Gastrocnemius medialis (tissue), 4 donors: ENCODE data around the gene PPCDC. TPM values are rescaled to one million over a fixed set of nuclear protein-coding genes. Genes with fewer than 3 reads are reported as not detected.

ENCODE experiments used
- ATAC-seq, 2 donors: fragments of 150-250 bp; one replicate each; pipeline ENCODE4 v1.9.1; 2016
- DNase-seq, 2 donors: peaks; one replicate each; pipeline ENCODE4 v3.0.0-alpha.2; 2019
- H3K27ac ChIP-seq, 4 donors: fragments of 200-600 bp; sonication (generic); 1 replicate in 1 of 4; 2 replicates in 3 of 4; pipeline ENCODE4 v1.5.1; 2016 to 2018; ENCODE audit warnings: mild to moderate bottlenecking in 2 of 4, moderate library complexity in 1 of 4
- H3K27me3 ChIP-seq, 3 donors: fragments of 200-600 bp; sonication (generic) in 2 of 3; 1 replicate in 1 of 3; 2 replicates in 2 of 3; pipeline versions ENCODE4 v1.5.1 to v1.6.0; 2016 to 2019; ENCODE audit warnings: mild to moderate bottlenecking in 1 of 3, moderate library complexity in 1 of 3
- H3K36me3 ChIP-seq, 2 donors: fragments of 200-600 bp; sonication (generic) in 1 of 2; one replicate each; pipeline ENCODE4 v1.5.1; 2017 to 2018
- H3K4me1 ChIP-seq, 2 donors: fragments of 200-600 bp; sonication (generic) in 1 of 2; one replicate each; pipeline ENCODE4 v1.5.1; 2016 to 2017; ENCODE audit warnings: mild to moderate bottlenecking in 2 of 2
- H3K4me3 ChIP-seq, 4 donors: fragments of 200-600 bp; sonication (generic) in 3 of 4; 1 replicate in 1 of 4; 2 replicates in 3 of 4; pipeline ENCODE4 v1.5.1; 2016 to 2019; ENCODE audit warnings: mild to moderate bottlenecking in 2 of 4
- H3K9me3 ChIP-seq, 3 donors: fragments of 200-600 bp; sonication (generic) in 2 of 3; 1 replicate in 1 of 3; 2 replicates in 2 of 3; pipeline ENCODE4 v1.5.1; 2016 to 2019
- POLR2A ChIP-seq, 2 donors: fragments of 450-650 bp; IDR thresholded peaks; one replicate each; pipeline ENCODE4 v1.6.1; 2017; ENCODE audit warnings: antibody characterized with exemption in 2 of 2, mild to moderate bottlenecking in 2 of 2, moderate library complexity in 2 of 2
- in situ Hi-C, 4 donors: fragments of 200-750 bp; cut with MboI; loops; one replicate each; pipeline versions ENCODE4 v1.15.0 to v1.8.0; 2017; ENCODE audit warnings: low sequenced_read_pairs in 4 of 4
- intact Hi-C: fragments of 100-400 bp; cut with DNase I; formaldehyde crosslinking; loops from one replicate; pipeline ENCODE4 v1.15.1; 2023; ENCODE audit warnings: low total_unique reads
- total RNA-seq, 4 donors: library from RNA; depleted of rRNA; stranded (reverse); fragments of >200 nt; gene quantifications; one replicate each; pipeline versions ENCODE4 v1.1.0 to v1.2.3, GENCODE V29; 2016
- TF ChIP-seq, protein P1 (sequence below), 5 experiments: fragments of 450-650 bp in 3 of 5; fragments of 200-600 bp in 2 of 5; sonication (generic) in 2 of 5; IDR thresholded peaks in 4 of 5; conservative IDR thresholded peaks in 1 of 5; 1 replicate in 4 of 5; 2 replicates in 1 of 5; pipeline ENCODE4 v1.5.1; 2016 to 2019; ENCODE audit warnings: antibody characterized with exemption in 5 of 5, mild to moderate bottlenecking in 3 of 5, moderate library complexity in 3 of 5

The PPCDC gene
- total RNA-seq, 4 donors from 2014 or later, result 5.5 to 20.2 (median 11.9) TPM

DNA sequence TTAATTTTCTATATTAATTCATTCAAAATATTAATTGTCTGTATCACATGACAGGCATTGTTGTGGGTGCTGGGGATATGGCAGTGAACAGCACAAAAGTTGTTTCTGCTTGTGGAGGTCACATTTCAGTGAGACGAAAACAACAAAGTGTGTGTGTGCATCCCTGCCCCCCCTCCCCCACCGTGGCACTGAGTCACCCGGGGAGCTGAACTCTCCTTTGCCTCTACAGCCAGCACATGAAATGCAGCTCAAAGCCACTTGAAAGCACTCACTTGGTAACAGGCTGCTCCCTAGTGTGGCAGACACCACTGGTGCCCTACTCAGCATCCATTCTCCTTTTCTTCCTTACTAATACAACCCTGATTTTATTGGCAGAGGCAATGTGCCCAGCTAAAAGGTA, 44.9 kb upstream of the PPCDC start:
- Histone ChIP-seq H3K4me1 (no peaks in the 10 kb centered on the region), H3K27ac (no peak overlapping the region), H3K4me3 (no peak overlapping the region), H3K9me3 (no peaks in the 10 kb centered on the region), H3K27me3 (peaks cover 0 to 4% (median 0%) of the 10 kb centered on the region in 3 donors), H3K36me3 (no peaks in the 10 kb centered on the region)
- intact Hi-C loops (no loop called here), in situ Hi-C loops (no loop called here)
- ATAC-seq (no peak), DNase-seq (no peak)
- no peak for TF ChIP-seq POLR2A (IDR thresholded peaks at IDR 0.05)
- TF ChIP-seq, protein P1, sequence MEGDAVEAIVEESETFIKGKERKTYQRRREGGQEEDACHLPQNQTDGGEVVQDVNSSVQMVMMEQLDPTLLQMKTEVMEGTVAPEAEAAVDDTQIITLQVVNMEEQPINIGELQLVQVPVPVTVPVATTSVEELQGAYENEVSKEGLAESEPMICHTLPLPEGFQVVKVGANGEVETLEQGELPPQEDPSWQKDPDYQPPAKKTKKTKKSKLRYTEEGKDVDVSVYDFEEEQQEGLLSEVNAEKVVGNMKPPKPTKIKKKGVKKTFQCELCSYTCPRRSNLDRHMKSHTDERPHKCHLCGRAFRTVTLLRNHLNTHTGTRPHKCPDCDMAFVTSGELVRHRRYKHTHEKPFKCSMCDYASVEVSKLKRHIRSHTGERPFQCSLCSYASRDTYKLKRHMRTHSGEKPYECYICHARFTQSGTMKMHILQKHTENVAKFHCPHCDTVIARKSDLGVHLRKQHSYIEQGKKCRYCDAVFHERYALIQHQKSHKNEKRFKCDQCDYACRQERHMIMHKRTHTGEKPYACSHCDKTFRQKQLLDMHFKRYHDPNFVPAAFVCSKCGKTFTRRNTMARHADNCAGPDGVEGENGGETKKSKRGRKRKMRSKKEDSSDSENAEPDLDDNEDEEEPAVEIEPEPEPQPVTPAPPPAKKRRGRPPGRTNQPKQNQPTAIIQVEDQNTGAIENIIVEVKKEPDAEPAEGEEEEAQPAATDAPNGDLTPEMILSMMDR (IDR thresholded peaks at IDR 0.05 in 4 of 5, conservative IDR thresholded peaks at IDR 0.05 in 1 of 5), result no peak

GRCh38 chr15:74982183-74982582, 41.2 kb upstream of the PPCDC start:
- intact Hi-C loops, result no loop called here
- peaks cover 0 to 7% (median 0%) of the 10 kb centered on the region in 3 donors for H3K27me3 ChIP-seq
- H3K27ac ChIP-seq, result no peak overlapping the region
- no peak for DNase-seq
- no peak for ATAC-seq
- H3K36me3 ChIP-seq, result no peaks in the 10 kb centered on the region
- H3K9me3 ChIP-seq, result no peaks in the 10 kb centered on the region
- TF ChIP-seq, protein P1 (IDR thresholded peaks at IDR 0.05 in 4 of 5, conservative IDR thresholded peaks at IDR 0.05 in 1 of 5), result no peak
- no peak for TF ChIP-seq POLR2A (IDR thresholded peaks at IDR 0.05)
- no peaks in the 10 kb centered on the region for H3K4me1 ChIP-seq
- in situ Hi-C loops, result no loop called here
- no peak overlapping the region for H3K4me3 ChIP-seq

GRCh38 chr15:74983725-74984231, 39.6 kb upstream of the PPCDC start:
- in situ Hi-C loops, result no loop called here
- H3K27me3 ChIP-seq, result peaks cover 0 to 7% (median 0%) of the 10 kb centered on the region in 3 donors
- TF ChIP-seq POLR2A (IDR thresholded peaks at IDR 0.05), result no peak
- TF ChIP-seq, protein P1 (IDR thresholded peaks at IDR 0.05 in 4 of 5, conservative IDR thresholded peaks at IDR 0.05 in 1 of 5), result no peak

GRCh38 chr15:74988007-74988800, 35.2 kb upstream of the PPCDC start:
- TF ChIP-seq POLR2A (IDR thresholded peaks at IDR 0.05), result no peak
- TF ChIP-seq, protein P1 (IDR thresholded peaks at IDR 0.05 in 4 of 5, conservative IDR thresholded peaks at IDR 0.05 in 1 of 5), result no peak
- intact Hi-C loops, result no loop called here
- Histone ChIP-seq H3K27ac (no peak overlapping the region), H3K4me3 (no peak overlapping the region), H3K9me3 (no peaks in the 10 kb centered on the region), H3K36me3 (no peaks in the 10 kb centered on the region), H3K4me1 (no peaks in the 10 kb centered on the region), H3K27me3 (peaks cover 0 to 6% (median 4%) of the 10 kb centered on the region in 3 donors)
- ATAC-seq (no peak), DNase-seq (no peak)
- in situ Hi-C loops, result no loop called here

More at GRCh38 chr15:74983725-74984231, 39.6 kb upstream of the PPCDC start:
- Histone ChIP-seq H3K4me3 (no peak overlapping the region), H3K4me1 (no peaks in the 10 kb centered on the region), H3K27ac (no peak overlapping the region), H3K36me3 (no peaks in the 10 kb centered on the region), H3K9me3 (no peaks in the 10 kb centered on the region)
- DNase-seq (no peak), ATAC-seq (no peak)
- intact Hi-C loops, result no loop called here
